Fibroblast of upper back skin (primary cell): ENCODE measurements around the gene FGD6.
"Not testable (repeated sequence)": the region's sequence is repeated elsewhere in the genome, so short reads cannot be mapped to it uniquely, and the experiment has no call there.

Experiments
- DNase-seq: peaks from one replicate; pipeline ENCODE4 v3.0.0-alpha.2; 2013

The FGD6 gene

DNA sequence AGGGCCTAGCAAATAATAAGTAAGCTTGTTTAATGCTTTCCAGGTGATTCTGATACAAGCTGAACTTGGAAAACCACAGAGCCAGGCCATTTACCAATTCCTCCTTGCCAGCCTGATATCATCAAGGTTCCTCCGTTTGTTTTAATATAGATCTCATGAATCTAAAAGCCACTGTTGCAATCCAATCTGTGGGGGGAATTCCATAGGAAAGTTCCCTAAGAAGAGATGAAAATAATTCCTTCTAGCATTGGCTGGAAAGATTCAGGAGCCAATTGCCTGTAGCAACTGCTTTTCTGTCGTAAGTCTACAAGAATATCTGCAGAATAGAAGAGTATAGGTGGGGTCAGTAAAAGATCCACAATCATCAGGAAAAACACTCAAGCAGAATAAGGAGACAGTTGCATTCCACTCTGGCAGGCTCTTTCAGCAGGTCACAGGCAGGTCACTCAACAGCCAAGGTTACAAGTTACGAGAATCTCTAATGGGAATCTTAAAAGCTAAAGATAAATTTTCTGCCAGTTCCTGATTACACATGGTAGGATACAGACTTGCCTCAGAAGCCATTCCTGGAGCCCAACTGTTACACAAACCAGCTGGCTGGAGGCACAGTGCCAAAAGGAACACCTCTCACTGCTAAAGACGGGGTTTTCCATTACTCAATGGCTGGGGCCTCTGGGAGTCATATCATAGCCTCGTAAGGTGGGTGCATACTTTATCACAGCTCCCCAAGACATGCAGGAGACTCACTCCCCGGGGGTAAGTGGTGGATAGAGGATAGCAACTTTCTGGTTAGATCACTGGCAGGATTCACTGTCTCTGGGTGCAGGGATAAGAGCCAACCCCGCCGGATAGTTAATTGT lies 43.6 kb downstream of the FGD6 start:
- peak; percentile 87 for DNase-seq

DNA sequence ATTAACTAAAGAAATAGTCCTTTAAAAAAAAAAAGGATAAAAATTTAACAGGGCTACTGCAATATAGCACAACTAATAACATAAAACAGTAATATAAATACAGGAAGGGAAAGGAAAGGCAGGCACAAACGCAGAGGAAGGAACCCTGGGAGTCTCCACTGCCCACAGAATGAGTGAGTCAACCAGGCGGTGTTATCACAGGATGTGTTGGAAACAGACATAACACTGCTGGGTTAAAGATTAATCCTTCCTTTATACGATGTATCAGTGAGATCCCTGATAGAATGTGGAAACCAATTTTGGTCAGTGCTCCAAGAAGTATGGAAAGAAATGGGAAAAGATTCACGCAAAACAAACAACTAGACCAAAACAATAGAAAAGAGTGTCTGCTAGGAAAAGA lies 47.9 kb downstream of the FGD6 start:
- DNase-seq = peak; percentile 63

- DNase-seq = no peak
Observed at GRCh38 chr12:95168746-95169145, 48.5 kb downstream of the FGD6 start.

DNA sequence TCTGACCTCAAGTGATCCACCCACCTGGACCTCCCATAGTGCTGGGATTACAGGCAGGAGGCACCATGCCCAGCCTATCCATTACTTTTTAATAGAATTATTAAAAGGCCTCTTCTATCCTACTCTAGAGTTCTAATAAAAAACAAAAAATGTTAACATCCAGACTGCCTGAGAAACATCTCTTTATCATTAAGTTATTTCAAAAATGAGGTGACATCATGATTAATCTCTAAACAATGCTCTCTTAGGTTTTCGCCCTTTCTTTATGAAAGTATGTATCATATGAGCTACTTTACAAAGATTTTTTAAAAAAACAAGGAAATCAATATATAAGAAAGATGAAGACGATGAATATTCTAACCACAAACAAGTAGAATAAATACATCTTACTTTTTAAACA lies 52.6 kb downstream of the FGD6 start:
- DNase-seq = peak; percentile 48

- no peak for DNase-seq
Observed at GRCh38 chr12:95158919-95159318, 58.3 kb downstream of the FGD6 start.

GRCh38 chr12:95151821-95152220 lies 65.4 kb downstream of the FGD6 start:
- DNase-seq = no peak

GRCh38 chr12:95151406-95151805 lies 65.9 kb downstream of the FGD6 start:
- DNase-seq = no peak

GRCh38 chr12:95150501-95150900 lies 66.8 kb downstream of the FGD6 start:
- DNase-seq = no peak

- no peak for DNase-seq
Observed at GRCh38 chr12:95147866-95148265, 69.4 kb downstream of the FGD6 start.

- no peak for DNase-seq
Observed at GRCh38 chr12:95146769-95147168, 70.5 kb downstream of the FGD6 start.

DNA sequence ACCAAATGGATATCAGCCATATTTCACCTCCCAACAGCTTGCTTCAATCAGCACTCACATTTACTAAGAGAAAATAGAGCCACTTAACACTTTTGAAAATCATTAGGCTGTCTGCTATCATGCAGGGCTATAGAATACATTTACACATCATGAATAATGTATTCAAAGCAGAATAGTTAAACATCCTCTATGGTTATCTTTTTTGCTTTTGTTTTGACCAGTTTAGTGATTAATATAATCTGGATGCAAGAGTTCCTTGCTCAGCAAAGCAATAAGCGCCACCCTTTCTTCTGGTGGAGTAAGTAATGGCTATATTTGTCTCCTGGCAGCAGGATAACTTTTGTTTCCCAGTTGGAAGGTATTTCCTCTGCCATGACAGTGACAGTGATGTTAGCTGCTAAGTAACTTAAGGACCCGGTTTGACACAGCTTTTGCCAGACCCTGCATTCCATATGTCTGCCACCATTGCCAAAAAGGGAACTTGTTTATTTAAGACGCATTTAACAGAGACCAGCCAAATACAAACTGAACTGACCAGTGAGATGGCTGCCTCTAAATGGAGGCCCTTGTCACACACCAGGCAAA lies 73.6 kb downstream of the FGD6 start:
- DNase-seq = no peak

DNA sequence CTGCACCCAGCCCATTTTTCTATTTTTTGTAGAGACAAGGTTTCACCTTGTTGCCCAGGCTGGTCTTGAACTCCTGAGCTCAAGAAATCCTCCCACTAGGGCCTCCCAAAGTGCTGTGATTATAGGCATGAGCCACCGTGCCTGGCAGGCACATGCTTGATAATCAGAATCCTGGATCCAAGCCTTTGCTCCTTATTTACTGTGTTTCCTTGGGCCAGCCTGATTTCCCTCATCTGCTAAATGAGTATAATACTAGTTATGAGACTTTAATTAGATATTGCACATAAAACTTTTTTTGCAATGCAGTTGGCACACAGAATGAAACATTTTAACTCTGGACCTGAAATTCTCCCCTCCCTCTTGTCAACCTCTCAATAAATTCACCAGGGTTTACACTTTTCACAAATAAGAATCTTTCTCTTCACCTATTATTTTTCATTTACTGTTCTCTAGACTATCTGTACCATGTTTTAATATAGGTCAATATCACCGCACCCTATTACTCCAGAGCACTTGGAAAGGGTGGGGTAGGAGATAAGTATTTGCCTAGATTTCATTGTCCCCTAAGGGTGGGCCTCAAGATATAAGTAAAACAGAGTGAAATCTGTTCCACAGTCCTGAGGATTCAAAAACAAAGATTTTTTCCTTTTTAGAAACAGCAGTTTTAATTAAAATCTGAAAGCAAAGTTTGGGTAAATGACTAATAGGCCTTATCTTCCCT lies 74.7 kb downstream of the FGD6 start:
- no peak for DNase-seq

DNA sequence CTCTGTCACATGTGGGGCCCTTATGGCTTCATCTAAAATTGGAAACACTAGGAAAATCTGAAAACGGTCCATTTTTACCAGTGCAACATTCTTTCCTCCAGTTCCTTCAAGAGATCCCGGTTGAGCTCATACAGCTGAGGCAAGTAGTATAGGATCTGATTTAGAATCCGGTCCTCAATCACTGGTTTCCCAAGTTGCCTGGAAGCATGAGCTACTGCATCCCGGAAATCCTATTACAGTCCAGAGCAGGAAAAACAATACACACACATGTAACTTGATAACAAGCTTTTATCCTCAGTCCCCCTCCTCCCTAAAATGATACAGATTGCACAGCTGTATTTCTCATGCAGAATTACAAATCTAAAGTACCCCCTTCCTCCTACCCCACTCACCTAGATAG lies 76.0 kb downstream of the FGD6 start:
- no peak for DNase-seq

GRCh38 chr12:95138031-95138430 lies 79.2 kb downstream of the FGD6 start:
- DNase-seq = not testable (repeated sequence)

GRCh38 chr12:95136598-95136997 lies 80.7 kb downstream of the FGD6 start:
- DNase-seq = no peak

DNA sequence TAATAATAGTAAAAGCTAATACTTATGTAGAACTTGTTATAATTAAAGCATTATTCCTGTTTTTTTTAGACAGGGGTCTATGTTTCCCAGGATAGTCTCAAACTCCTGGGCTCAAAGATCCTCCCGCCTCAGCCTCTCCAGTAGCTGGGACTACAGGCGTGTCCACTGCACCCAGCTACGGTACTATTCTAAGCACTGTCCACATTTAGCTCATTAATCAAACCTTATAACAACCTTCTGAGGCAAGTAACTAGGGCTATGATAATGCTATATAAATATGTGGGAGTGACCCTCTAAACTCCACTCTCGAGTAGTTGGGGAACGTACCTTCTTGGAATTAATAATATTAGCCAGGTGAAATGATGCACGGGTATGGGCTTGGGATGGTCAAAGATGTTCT lies 83.2 kb downstream of the FGD6 start:
- no peak for DNase-seq

DNA sequence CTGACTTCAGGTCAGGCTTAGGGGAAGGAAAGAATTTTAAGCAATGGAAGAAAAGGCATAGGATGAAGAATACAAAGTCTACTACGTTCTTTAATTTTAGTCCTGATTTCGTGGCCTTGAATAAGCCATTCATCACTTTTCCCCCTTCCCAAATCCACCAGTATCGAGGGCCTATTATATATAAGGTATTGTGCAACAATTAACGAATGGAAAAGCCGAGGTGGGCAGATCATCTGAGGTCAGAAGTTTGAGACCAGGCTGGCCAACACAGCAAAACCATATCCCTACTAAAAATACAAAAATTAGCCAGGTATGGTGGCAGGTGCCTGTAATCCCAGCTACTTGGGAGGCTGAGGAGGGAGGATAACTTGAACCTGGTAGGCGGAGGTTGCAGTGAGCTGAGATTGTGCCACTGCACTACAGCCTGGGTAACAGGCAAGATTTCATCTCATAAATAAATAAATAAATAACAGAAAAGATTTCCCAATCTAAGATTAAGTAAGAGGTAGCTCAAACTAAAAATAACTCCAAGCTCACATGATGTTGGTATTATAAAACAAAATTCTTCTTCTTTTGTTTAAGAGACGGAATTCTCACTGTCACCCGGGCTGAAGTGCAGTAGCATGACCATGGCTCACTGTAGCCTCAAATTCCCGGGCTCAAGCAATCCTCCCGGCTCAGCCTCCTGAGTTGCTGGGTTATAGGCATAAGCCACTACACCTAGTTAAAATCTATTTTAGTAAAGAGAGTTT lies 85.5 kb downstream of the FGD6 start:
- DNase-seq = no peak

GRCh38 chr12:95130096-95130495 lies 87.2 kb downstream of the FGD6 start:
- DNase-seq = no peak

GRCh38 chr12:95129115-95129514 lies 88.2 kb downstream of the FGD6 start:
- no peak for DNase-seq

DNA sequence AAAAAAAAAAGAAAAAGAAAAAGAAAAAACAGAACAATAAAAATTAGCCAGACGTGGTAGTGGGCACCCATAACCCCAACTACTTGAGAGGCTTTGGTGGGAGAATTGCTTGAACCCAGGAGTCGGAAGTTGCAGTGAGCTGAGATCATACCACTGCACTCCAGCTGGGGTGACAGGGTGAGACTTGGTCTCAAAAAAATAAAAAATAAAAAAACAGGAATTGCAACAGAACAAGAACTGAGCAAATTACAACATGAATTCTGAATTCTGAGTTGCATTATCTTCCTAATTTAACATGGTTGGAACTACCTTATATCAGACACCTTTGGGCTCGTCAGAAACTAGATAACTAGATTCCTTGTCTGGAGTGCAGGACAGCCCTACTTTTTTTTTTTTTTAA lies 90.5 kb downstream of the FGD6 start:
- no peak for DNase-seq

DNA sequence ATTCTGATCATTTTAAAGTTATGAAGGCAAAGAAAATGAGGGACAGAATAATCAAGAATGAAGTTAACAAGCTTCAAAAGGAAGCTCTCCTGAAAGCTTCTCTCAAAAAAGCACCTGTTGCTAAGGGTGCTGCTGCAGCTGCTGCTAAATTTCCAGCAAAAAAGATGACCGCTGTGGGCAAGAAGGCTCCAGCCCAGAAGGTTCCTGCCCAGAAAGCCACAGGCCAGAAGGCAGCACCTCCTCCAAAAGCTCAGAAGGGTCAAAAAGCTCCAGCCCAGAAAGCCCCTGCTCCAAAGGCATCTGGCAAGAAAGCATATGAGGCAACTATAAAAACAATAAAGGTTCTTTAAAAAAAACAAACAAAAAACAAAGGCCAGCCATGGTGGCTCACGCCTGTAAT lies 91.2 kb downstream of the FGD6 start:
- DNase-seq = no peak

DNA sequence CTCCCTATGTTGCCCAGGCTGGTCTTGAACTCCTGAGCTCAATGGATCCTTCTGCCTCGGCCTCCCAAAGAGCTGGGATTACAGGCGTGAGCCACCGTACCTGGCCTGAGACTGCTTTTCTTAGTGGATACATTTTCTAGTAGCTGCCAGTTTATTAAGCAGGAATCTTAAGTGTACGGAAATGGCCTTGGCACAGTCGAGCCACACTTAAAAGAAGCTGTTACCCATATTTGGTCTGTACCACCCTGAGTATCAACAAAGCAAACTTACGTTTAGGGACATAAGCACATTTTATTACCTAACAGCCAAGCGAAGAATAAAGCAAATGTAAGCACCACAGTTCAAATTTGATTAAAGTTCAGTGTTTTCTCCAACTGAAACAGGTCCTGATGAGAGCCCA lies 93.2 kb downstream of the FGD6 start:
- DNase-seq = no peak

DNA sequence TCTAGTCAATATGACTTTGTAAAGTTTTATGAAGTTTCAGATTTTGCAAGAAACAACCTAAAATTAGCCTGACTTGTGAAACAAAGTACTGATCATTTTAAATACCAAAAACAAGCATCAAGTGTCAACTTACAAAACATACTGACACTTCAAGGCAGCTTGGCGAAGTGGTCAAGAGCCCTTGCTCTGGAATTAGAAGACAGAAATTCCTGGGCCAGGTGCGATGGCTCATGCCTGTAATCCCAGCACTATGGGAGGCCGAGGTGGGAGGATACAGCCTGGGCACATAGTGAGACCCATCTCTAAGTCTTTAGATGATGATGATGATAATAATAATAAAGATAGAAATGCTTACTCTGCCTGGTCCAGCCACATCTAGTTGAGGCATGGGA lies 98.5 kb downstream of the FGD6 start:
- DNase-seq = no peak
